ENCODE results near the gene RELCH.

DNA sequence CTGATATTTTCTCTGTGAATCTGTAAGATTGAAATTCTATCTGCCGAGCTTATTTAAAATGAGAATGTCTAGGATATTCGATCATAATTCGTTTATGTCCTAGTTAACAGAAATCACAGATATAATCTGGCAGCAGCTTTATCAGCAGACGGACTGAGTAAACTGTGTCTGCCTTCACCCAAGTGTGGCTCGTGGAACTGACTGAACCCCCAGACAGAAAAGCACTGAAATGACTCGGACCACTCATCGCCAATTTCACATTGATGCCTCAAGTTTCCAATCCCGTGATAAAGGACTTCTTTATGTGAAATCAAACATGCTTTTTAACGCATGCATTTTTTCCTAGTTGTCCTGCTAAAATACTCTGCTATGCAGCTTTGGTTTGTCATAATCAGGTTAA lies 153.9 kb downstream of the RELCH start:
- TF ChIP-seq POLR2A (IDR thresholded peaks at IDR 0.05; ENCODE audit: low read length), result no peak
- TF ChIP-seq GATA1 (IDR thresholded peaks at IDR 0.05; ENCODE audit: low read depth, low read length), result no peak

Measured in erythroblast (primary cell).